Breast epithelium (tissue), 3 donors: ENCODE data around the gene ASCC2.

Experiments used
- POLR2A ChIP-seq: fragments of 450-650 bp; IDR thresholded peaks from one replicate; pipeline ENCODE4 v1.6.1; 2016; ENCODE audit warnings: antibody characterized with exemption, mild to moderate bottlenecking, moderate library complexity
- TF ChIP-seq, protein P1 (sequence below), 3 donors: fragments of 450-650 bp; IDR thresholded peaks; one replicate each; pipeline ENCODE4 v1.5.1; 2016 to 2017; ENCODE audit warnings: antibody characterized with exemption in 3 of 3, mild to moderate bottlenecking in 3 of 3, moderate library complexity in 3 of 3

DNA sequence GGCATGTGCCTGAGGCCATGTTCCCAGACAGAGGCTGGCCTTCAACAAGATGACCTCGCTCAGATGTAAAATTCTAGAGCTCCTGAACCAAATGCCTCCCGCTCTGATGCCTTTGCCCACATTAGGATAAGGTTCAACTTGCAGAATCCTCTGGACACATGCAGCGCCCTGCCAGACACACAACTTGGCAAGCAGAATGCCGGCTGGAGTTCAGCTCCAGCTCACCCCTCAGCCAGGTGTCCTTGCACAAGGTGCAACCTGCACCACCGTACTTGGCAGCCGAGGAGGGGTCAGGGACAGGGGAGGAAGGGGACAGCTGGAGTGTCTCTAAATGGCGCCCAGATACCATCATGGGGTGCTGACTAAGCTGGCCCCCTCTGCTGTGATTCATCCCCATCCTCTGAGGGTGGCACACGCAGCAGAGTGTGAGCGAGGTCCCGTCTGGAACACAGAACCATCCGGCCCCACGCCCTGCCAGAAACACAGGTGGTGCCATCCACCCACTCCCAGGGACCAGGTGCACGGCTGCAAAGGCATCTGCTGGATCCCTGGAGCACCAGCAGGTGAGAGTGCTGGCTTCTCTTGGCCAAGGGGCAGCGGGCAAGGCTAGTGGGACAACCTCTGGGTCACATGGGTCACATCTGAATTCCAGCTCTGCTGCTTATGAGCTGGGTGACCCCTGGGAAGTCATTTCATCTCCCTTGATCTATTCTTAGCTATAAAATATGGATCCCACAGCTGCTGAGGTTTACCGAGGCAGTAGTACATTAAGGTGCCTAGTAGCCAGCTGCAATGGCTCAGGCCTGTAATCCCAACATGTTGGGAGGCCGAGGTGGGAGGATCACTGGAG lies 84.0 kb downstream of the ASCC2 start:
- TF ChIP-seq, protein P1, sequence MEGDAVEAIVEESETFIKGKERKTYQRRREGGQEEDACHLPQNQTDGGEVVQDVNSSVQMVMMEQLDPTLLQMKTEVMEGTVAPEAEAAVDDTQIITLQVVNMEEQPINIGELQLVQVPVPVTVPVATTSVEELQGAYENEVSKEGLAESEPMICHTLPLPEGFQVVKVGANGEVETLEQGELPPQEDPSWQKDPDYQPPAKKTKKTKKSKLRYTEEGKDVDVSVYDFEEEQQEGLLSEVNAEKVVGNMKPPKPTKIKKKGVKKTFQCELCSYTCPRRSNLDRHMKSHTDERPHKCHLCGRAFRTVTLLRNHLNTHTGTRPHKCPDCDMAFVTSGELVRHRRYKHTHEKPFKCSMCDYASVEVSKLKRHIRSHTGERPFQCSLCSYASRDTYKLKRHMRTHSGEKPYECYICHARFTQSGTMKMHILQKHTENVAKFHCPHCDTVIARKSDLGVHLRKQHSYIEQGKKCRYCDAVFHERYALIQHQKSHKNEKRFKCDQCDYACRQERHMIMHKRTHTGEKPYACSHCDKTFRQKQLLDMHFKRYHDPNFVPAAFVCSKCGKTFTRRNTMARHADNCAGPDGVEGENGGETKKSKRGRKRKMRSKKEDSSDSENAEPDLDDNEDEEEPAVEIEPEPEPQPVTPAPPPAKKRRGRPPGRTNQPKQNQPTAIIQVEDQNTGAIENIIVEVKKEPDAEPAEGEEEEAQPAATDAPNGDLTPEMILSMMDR (IDR thresholded peaks at IDR 0.05), result no peak
- TF ChIP-seq POLR2A, result no peak
